H1 (cell line): ENCODE measurements around the gene CTIF. TPM values are rescaled to one million over a fixed set of nuclear protein-coding genes. Genes with fewer than 3 reads are reported as not detected.

Source experiments
- CTCF ChIA-PET: fragments of 300-600 bp; sonication (Branson Sonifier 250); formaldehyde crosslinking; loops from one replicate; lab custom pipeline; 2021; ENCODE audit not compliant: partially characterized antibody; lab: Charles Lee
- POLR2A ChIA-PET: fragments of 300-600 bp; sonication (Branson Sonifier 250); formaldehyde crosslinking; loops from one replicate; lab custom pipeline; 2021; ENCODE audit warnings: inconsistent platforms; ENCODE audit not compliant: partially characterized antibody; lab: Charles Lee
- DNase-seq, 2 experiments: peaks; one replicate each; pipeline versions ENCODE4 v3.0.0 to v3.0.0-alpha.2; 2010 to 2022; ENCODE audit warnings: low spot score in 2 of 2, low read depth in 1 of 2, mixed read lengths in 1 of 2
- FAIRE-seq: peaks from 2 replicates; lab custom pipeline; 2011; peaks lifted over from hg19 to GRCh38; lab: Jason Lieb, UNC
- H2AFZ ChIP-seq: 2 replicates; pipeline ENCODE4 v1.8.1; 2012; ENCODE audit warnings: low read length, inconsistent platforms
- H2AK5ac ChIP-seq: 2 replicates; pipeline ENCODE4 v1.6.1; 2013; ENCODE audit warnings: low read depth, low read length
- H2BK120ac ChIP-seq: replicated peaks from 2 replicates; pipeline ENCODE3; 2013; ENCODE audit warnings: low read depth, low read length, inconsistent platforms
- H2BK12ac ChIP-seq: 2 replicates; pipeline ENCODE4 v1.6.1; 2013; ENCODE audit warnings: low read depth, low read length
- H2BK15ac ChIP-seq: 2 replicates; pipeline ENCODE4 v1.6.1; 2013; ENCODE audit warnings: low read length
- H2BK20ac ChIP-seq: 2 replicates; pipeline ENCODE4 v1.6.1; 2013; ENCODE audit warnings: low read length
- H2BK5ac ChIP-seq: 2 replicates; pipeline ENCODE4 v1.6.1; 2013; ENCODE audit warnings: low read depth, low read length
- H3K14ac ChIP-seq: 2 replicates; pipeline ENCODE4 v1.6.1; 2013; ENCODE audit warnings: inconsistent platforms; ENCODE audit not compliant: insufficient read length
- H3K18ac ChIP-seq: 2 replicates; pipeline ENCODE4 v1.6.1; 2013; ENCODE audit warnings: low read length; ENCODE audit errors: extremely low read depth
- H3K23ac ChIP-seq: 2 replicates; pipeline ENCODE4 v1.6.1; 2013; ENCODE audit warnings: inconsistent platforms; ENCODE audit not compliant: insufficient read length
- H3K23me2 ChIP-seq: 2 replicates; pipeline ENCODE4 v1.6.1; 2013; ENCODE audit warnings: low read depth, low read length
- H3K27ac ChIP-seq: 2 replicates; pipeline ENCODE4 v1.6.1; 2011; ENCODE audit warnings: low read depth, low read length, inconsistent platforms
- H3K27me3 ChIP-seq, 4 experiments: replicated peaks in 1 of 4; 1 replicate in 1 of 4; 2 replicates in 3 of 4; pipeline versions ENCODE4 v1.6.1 to v1.8.1; 2011 to 2013; ENCODE audit warnings: low read length in 3 of 4, mild to moderate bottlenecking in 3 of 4, inconsistent platforms in 2 of 4, mixed read lengths in 2 of 4, moderate library complexity in 1 of 4; ENCODE audit not compliant: control insufficient read depth in 3 of 4, insufficient read depth in 3 of 4; ENCODE audit errors: extremely low read depth in 1 of 4
- H3K36me3 ChIP-seq, 4 experiments: 2 replicates each; pipeline versions ENCODE4 v1.6.1 to v1.8.1; 2011 to 2013; ENCODE audit warnings: mild to moderate bottlenecking in 4 of 4, low read length in 3 of 4, moderate library complexity in 2 of 4, control low read depth in 1 of 4, inconsistent platforms in 1 of 4; ENCODE audit not compliant: insufficient read depth in 4 of 4, control insufficient read depth in 2 of 4
- H3K4ac ChIP-seq: replicated peaks from 2 replicates; pipeline ENCODE3; 2013; ENCODE audit warnings: low read length, low read depth, mixed read lengths, inconsistent platforms; ENCODE audit not compliant: insufficient read length
- H3K4me1 ChIP-seq, 4 experiments: replicated peaks in 1 of 4; 1 replicate in 1 of 4; 2 replicates in 3 of 4; pipeline versions ENCODE4 v1.6.1 to v1.8.1; 2011 to 2013; ENCODE audit warnings: low read length in 3 of 4, inconsistent platforms in 2 of 4, mixed read lengths in 1 of 4; ENCODE audit not compliant: insufficient read depth in 4 of 4, control insufficient read depth in 3 of 4
- H3K4me2 ChIP-seq, 2 experiments: 2 replicates each; pipeline versions ENCODE4 v1.6.1 to v1.8.1; 2011 to 2013; ENCODE audit warnings: low read depth in 2 of 2, low read length in 2 of 2, control low read depth in 1 of 2, inconsistent platforms in 1 of 2, mild to moderate bottlenecking in 1 of 2; ENCODE audit not compliant: insufficient read depth in 1 of 2
- H3K4me3 ChIP-seq, 4 experiments: fragments of 200-600, 300-600 bp in 1 of 4; sonication (generic), shearing (Covaris generic), sonication (Bioruptor Twin) in 1 of 4; 2 replicates each; pipeline versions ENCODE4 v1.5.1 to v1.8.1; 2011 to 2016; ENCODE audit warnings: low read length in 4 of 4, low read depth in 3 of 4, control low read depth in 2 of 4, inconsistent platforms in 2 of 4, mild to moderate bottlenecking in 2 of 4, mixed read lengths in 1 of 4, moderate library complexity in 1 of 4; ENCODE audit not compliant: insufficient read depth in 2 of 4; ENCODE audit errors: extremely low read depth in 1 of 4
- H3K56ac ChIP-seq: replicated peaks from 2 replicates; pipeline ENCODE3; 2013; ENCODE audit warnings: low read depth, mild to moderate bottlenecking, mixed read lengths, low read length, inconsistent platforms; ENCODE audit not compliant: insufficient read length
- H3K79me1 ChIP-seq: 2 replicates; pipeline ENCODE4 v1.6.1; 2013; ENCODE audit warnings: low read depth, low read length, control low read depth
- H3K79me2 ChIP-seq, 2 experiments: 2 replicates each; pipeline versions ENCODE4 v1.6.1 to v1.8.1; 2012 to 2013; ENCODE audit warnings: low read length in 2 of 2, mild to moderate bottlenecking in 2 of 2, inconsistent platforms in 1 of 2; ENCODE audit not compliant: insufficient read depth in 2 of 2, control insufficient read depth in 1 of 2
- H3K9ac ChIP-seq, 4 experiments: replicated peaks in 1 of 4; 1 replicate in 1 of 4; 2 replicates in 3 of 4; pipeline versions ENCODE4 v1.6.1 to v1.8.1; 2011 to 2013; ENCODE audit warnings: low read depth in 3 of 4, low read length in 3 of 4, control low read depth in 2 of 4, mild to moderate bottlenecking in 2 of 4, moderate library complexity in 2 of 4, inconsistent platforms in 1 of 4; ENCODE audit errors: extremely low read depth in 1 of 4
- H3K9me3 ChIP-seq, 2 experiments: 2 replicates each; pipeline versions ENCODE4 v1.6.1 to v1.8.1; 2012 to 2013; ENCODE audit warnings: mild to moderate bottlenecking in 2 of 2, moderate library complexity in 2 of 2, control low read depth in 1 of 2, inconsistent platforms in 1 of 2, low read depth in 1 of 2, low read length in 1 of 2, mixed read lengths in 1 of 2; ENCODE audit not compliant: insufficient read depth in 2 of 2
- H4K20me1 ChIP-seq, 2 experiments: replicated peaks in 1 of 2; 2 replicates each; pipeline versions ENCODE3 to v1.8.1; 2011 to 2013; ENCODE audit warnings: inconsistent platforms in 2 of 2, low read length in 2 of 2, mild to moderate bottlenecking in 1 of 2; ENCODE audit not compliant: insufficient read depth in 2 of 2, control insufficient read depth in 1 of 2
- H4K5ac ChIP-seq: 2 replicates; pipeline ENCODE4 v1.6.1; 2013; ENCODE audit warnings: low read length, low read depth, mixed read lengths, inconsistent platforms; ENCODE audit not compliant: insufficient read length
- H4K8ac ChIP-seq: 2 replicates; pipeline ENCODE4 v1.8.0; 2013; ENCODE audit warnings: mild to moderate bottlenecking, moderate library complexity, low read length, inconsistent platforms; ENCODE audit not compliant: insufficient read depth; ENCODE audit errors: extremely low read depth
- H4K91ac ChIP-seq: replicated peaks from 2 replicates; pipeline ENCODE3; 2013; ENCODE audit warnings: low read length, mixed read lengths, inconsistent platforms; ENCODE audit not compliant: insufficient read length
- BACH1 ChIP-seq: IDR thresholded peaks from 2 replicates; pipeline ENCODE4 v1.6.1; 2012; ENCODE audit warnings: low read length, improper control_type of control experiment
- MAFK ChIP-seq: IDR thresholded peaks from 2 replicates; pipeline ENCODE4 v1.6.1; 2012; ENCODE audit warnings: low read depth, mild to moderate bottlenecking, improper control_type of control experiment, low read length
- WGBS, 2 experiments: shearing (Covaris generic) in 1 of 2; methylation state at CpG; one replicate each; pipeline versions ENCODE4 v1.1.6 to v1.1.7; 2013 to 2015; ENCODE audit warnings: low lambda C conversion rate in 2 of 2, mixed read lengths in 2 of 2, inconsistent platforms in 1 of 2, low coverage in 1 of 2, missing lambda C conversion rate in 1 of 2; ENCODE audit not compliant: insufficient replicate concordance in 2 of 2, insufficient coverage in 1 of 2, insufficient read length in 1 of 2; ENCODE audit errors: extremely low coverage in 1 of 2, missing lambda C conversion rate in 1 of 2; 5-methylcytosine and 5-hydroxymethylcytosine counted together
- polyA plus RNA-seq, 7 experiments: library from polyadenylated mRNA; depleted of rRNA in 3 of 7; stranded (reverse) in 5 of 7; unstranded in 2 of 7; fragments of >200 nt in 5 of 7; fragments of 200-250 nt in 2 of 7; gene quantifications; 1 replicate in 5 of 7; 2 replicates in 1 of 7; 4 replicates in 1 of 7; pipeline versions ENCODE4 v1.2.1 to v1.2.3, GENCODE V29; 2011 to 2013; ENCODE audit warnings: missing spikeins in 2 of 7, mixed read lengths in 2 of 7
- total RNA-seq: library from RNA; stranded (reverse); fragmentation: NEBNext Ultra II Directional; extraction: Animal tissue kit (Norgen Biotek cat#: 25700); gene quantifications from 2 replicates; pipeline ENCODE4 v1.2.1, GENCODE V29; 2021

The CTIF gene
- total and polyA plus RNA-seq, 2 of the 8 experiments (the other 6 are each of a cell fraction or from before 2014, with no cell fraction given): 9.0 to 17.8 TPM

- no peak overlapping the region for H3K56ac ChIP-seq
- no peak overlapping the region for H3K18ac ChIP-seq
- no peak overlapping the region; the same call in 1 of the 2 replicates for H2BK5ac ChIP-seq
- H4K8ac ChIP-seq: no peak overlapping the region
- no peaks in the 10 kb centered on the region for H3K79me2 ChIP-seq
- no peaks in the 10 kb centered on the region for H3K79me1 ChIP-seq
- H2BK15ac ChIP-seq: 0 out of 2 replicates have a peak overlapping the region, but pooled peaks have one; percentile 46
- no peaks in the 10 kb centered on the region for H3K4me1 ChIP-seq
- H3K4me2 ChIP-seq: no peak overlapping the region
- peaks cover 2% of the 10 kb centered on the region; the same call in 1 of the 2 replicates for H3K23me2 ChIP-seq
- H3K23ac ChIP-seq: no peak overlapping the region
- no peak overlapping the region for H3K9ac ChIP-seq
- POLR2A ChIA-PET: interaction anchor here (1.2 kb wide), 1 partner anchor 16 kb away, joined by 3 read pairs; no protein-coding TSS in a partner anchor
- CTCF ChIA-PET: interaction anchor here (1.5 to 4.8 kb wide), 3 partner anchors 15 to 79 kb away, joined by 3 to 27 read pairs (median 5); no protein-coding TSS in a partner anchor
- no peak for TF ChIP-seq MAFK
- no peak for TF ChIP-seq BACH1
- no peak overlapping the region for H2BK20ac ChIP-seq
- no peak overlapping the region for H2BK120ac ChIP-seq
- whole genome bisulfite sequencing, 2 experiments: 85% methylated on average over 5 of the region's 5 CpGs; no CpG with 5 or more reads in 1 of the 2 experiments
- no peak overlapping the region for H2BK12ac ChIP-seq
- H4K20me1 ChIP-seq: no peaks in the 10 kb centered on the region
- H3K14ac ChIP-seq: no peak overlapping the region
- no peak overlapping the region for H3K4me3 ChIP-seq
- no peaks in the 10 kb centered on the region for H3K27me3 ChIP-seq
- FAIRE-seq: no peak
- H3K9me3 ChIP-seq: no peaks in the 10 kb centered on the region
- no peak overlapping the region for H3K27ac ChIP-seq
- H3K36me3 ChIP-seq: no peaks in the 10 kb centered on the region; a peak in 1 of 8 replicates
- H3K4ac ChIP-seq: no peak overlapping the region
- H4K5ac ChIP-seq: no peak overlapping the region
- DNase-seq: no peak
- no peak overlapping the region for H2AFZ ChIP-seq
- H4K91ac ChIP-seq: no peak overlapping the region
- no peak overlapping the region for H2AK5ac ChIP-seq
These were observed 151.7 kb downstream of the CTIF start for GRCh38 chr18:48690494-48690893.
